Activated T-helper 17 cell treated with anti-CD3 and anti-CD28 coated beads, Interleukin-2, amount 50 U/mL, for 72 hours (primary cell): ENCODE measurements around the gene GSPT2. TPM values are rescaled to one million over a fixed set of nuclear protein-coding genes. Genes with fewer than 3 reads are reported as not detected.
A peak's percentile ranks its signal among the peaks of the same experiment; 100 is the strongest.
"Not testable (repeated sequence)": the region's sequence is repeated elsewhere in the genome, so short reads cannot be mapped to it uniquely, and the experiment has no call there.

Source experiments
- ATAC-seq: fragments of 150-1000 bp; cut with Tn5 transposase; replicated peaks from 2 replicates; pipeline ENCODE4 v1.10.0; 2021; ENCODE audit warnings: mild to moderate bottlenecking, moderate library complexity
- H3K27ac Mint-ChIP-seq: one replicate; pipeline ENCODE4 v1.8.0; 2022; ENCODE audit warnings: mixed read lengths
- H3K27me3 Mint-ChIP-seq: one replicate; pipeline ENCODE4 v1.8.0; 2022; ENCODE audit warnings: mixed read lengths
- H3K36me3 Mint-ChIP-seq: one replicate; pipeline ENCODE4 v1.8.0; 2022; ENCODE audit warnings: low read depth, mild to moderate bottlenecking, mixed read lengths
- H3K4me1 Mint-ChIP-seq: one replicate; pipeline ENCODE4 v1.8.0; 2022; ENCODE audit warnings: mixed read lengths
- H3K4me3 Mint-ChIP-seq: one replicate; pipeline ENCODE4 v1.8.0; 2022; ENCODE audit warnings: mild to moderate bottlenecking, mixed read lengths
- H3K9me3 Mint-ChIP-seq: one replicate; pipeline ENCODE4 v1.8.0; 2022; ENCODE audit warnings: mixed read lengths
- total RNA-seq, 2 donors: library from RNA; stranded (reverse); gene quantifications; one replicate each; pipeline ENCODE4 v1.2.3, GENCODE V29; 2022

Gene GSPT2
- total RNA-seq = 1 to 10 TPM; 8.0 to 9.1 TPM

DNA sequence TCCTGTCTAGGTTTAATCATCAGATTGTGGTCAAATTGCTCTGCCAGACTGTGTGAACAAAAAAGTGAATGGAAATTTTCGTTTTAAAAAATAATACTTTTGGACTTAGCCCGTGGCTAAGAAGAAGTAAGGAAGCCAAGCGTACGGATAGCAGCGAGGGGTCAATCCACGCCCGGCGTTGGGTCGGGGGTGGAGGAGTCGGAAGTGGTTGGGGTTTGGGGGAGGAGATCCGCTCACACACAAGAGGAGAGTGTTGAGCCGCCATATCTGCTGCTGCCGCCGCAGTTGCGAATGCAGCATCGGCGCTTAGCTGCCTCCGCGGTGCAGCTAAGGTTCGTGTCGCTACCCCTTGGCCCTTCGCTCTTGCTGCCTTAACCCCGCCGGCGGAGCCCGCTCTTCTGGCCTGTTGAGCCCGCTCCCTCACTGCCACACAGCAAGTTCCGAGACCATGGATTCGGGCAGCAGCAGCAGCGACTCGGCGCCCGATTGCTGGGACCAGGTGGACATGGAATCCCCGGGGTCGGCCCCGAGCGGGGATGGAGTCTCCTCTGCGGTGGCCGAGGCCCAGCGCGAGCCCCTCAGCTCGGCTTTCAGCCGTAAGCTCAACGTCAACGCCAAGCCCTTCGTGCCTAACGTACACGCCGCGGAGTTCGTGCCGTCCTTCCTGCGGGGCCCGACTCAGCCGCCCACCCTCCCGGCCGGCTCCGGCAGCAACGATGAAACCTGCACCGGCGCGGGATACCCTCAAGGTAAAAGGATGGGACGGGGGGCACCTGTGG lies at the start of gene GSPT2:
TSS of gene GSPT2 (plus strand) at position 264 of the 779 bp plus-strand sequence. CDS start at position 449, 185 bp downstream.
- ATAC-seq = peak; percentile 99
- Mint-ChIP-seq H3K27ac (peak within 1 kb of the TSS; percentile 86), H3K4me1 (peaks cover 4% of the 10 kb centered on the region), H3K27me3 (no peaks in the 10 kb centered on the region), H3K36me3 (peaks cover 21% of the 10 kb centered on the region), H3K9me3 (peaks cover 8% of the 10 kb centered on the region), H3K4me3 (peak within 1 kb of the TSS; percentile 88)

DNA sequence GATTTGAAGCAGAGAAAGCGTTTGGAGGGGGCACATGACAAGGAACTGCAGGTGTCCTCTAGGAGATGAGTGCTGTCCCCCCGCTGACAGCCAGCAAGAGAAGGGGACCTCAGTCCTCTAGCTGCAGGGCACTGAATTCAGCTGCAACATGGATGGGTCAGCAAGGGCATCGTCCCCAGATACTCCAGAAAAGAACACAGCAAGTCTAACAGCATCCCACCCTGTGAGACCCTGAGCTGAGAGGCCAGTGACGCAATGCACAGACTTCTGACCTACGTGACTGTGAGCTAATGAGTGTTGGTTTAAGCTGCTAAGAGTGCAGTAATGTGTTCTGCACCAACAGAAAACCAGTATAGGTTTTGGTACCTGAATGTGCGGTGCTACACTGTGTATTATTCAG lies 49.0 kb upstream of the GSPT2 start:
- Mint-ChIP-seq H3K4me1 (no peaks in the 10 kb centered on the region), H3K4me3 (no peak overlapping the region), H3K27me3 (peaks cover 18% of the 10 kb centered on the region), H3K9me3 (no peaks in the 10 kb centered on the region), H3K27ac (no peak overlapping the region), H3K36me3 (no peaks in the 10 kb centered on the region)
- ATAC-seq = no peak

DNA sequence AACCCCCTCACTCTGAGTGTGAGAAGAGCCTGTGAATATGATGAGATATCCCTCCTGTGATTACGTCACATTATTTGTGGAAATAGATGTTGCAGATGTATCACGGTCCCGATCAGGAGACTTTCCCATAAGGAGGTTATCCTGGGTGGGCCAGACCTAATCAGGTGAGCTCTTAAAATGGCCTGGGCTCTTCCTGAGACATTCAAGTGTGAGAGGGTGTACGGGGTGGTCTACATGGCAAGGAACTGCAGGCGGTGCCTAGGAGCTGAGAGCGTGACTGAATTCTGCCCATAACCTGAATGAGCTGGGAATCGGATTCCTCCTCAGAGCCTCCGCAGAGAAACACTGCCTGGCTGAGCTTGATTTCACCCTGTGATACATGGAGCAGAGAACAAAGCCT lies 45.8 kb upstream of the GSPT2 start:
- H3K27ac Mint-ChIP-seq = no peak overlapping the region

DNA sequence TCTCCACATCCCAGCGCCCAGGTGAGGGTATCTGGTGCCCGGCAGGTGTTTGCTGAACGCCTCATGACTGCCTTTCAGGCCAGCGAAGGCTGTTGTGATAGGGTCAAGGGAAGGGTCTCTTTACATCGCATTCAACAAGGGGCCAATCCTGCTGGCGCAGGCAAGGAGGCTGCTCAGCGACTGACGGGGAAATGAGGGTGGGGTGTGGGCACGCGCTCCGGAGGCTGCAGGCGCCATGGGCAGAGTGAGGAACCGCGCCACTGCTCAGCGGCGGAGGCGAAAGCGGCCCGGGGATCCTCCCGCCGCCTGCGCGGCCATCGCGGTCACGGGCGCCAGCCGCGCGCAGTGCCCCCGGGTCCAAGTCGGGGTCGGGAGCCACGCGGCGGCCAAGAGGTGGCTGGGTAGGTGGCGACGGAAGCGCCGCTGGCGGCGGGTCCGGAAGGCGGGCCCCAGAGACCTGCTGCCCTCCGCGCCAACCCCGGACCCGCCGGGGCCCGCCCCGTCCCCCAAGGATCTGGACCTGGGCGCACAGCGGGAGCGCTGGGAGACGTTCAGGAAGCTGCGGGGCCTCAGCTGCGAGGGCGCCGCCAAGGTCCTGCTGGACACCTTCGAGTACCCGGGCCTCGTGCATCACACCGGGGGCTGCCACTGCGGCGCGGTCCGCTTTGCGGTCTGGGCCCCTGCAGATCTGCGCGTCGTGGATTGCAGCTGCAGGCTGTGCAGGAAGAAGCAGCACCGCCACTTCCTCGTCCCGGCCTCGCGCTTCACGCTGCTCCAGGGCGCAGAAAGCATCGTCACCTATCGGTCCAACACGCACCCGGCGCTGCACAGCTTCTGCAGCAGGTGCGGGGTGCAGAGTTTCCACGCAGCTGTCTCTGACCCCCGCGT lies 32.7 kb upstream of the GSPT2 start, which contains the start of gene CENPVL1:
TSS of gene CENPVL1 (plus strand) at position 236 of the 888 bp plus-strand sequence. CDS start at position 236, 0 bp downstream.
- H3K36me3 Mint-ChIP-seq, H3K4me3 Mint-ChIP-seq, H3K9me3 Mint-ChIP-seq, H3K27ac Mint-ChIP-seq, H3K4me1 Mint-ChIP-seq, ATAC-seq, H3K27me3 Mint-ChIP-seq: not testable (repeated sequence)

More for the DNA sequence above, 45.8 kb upstream of the GSPT2 start:
- H3K4me1 Mint-ChIP-seq = no peaks in the 10 kb centered on the region
- H3K9me3 Mint-ChIP-seq = no peaks in the 10 kb centered on the region
- no peak overlapping the region for H3K4me3 Mint-ChIP-seq
- H3K36me3 Mint-ChIP-seq = no peaks in the 10 kb centered on the region
- no peak for ATAC-seq
- peaks cover 18% of the 10 kb centered on the region for H3K27me3 Mint-ChIP-seq

DNA sequence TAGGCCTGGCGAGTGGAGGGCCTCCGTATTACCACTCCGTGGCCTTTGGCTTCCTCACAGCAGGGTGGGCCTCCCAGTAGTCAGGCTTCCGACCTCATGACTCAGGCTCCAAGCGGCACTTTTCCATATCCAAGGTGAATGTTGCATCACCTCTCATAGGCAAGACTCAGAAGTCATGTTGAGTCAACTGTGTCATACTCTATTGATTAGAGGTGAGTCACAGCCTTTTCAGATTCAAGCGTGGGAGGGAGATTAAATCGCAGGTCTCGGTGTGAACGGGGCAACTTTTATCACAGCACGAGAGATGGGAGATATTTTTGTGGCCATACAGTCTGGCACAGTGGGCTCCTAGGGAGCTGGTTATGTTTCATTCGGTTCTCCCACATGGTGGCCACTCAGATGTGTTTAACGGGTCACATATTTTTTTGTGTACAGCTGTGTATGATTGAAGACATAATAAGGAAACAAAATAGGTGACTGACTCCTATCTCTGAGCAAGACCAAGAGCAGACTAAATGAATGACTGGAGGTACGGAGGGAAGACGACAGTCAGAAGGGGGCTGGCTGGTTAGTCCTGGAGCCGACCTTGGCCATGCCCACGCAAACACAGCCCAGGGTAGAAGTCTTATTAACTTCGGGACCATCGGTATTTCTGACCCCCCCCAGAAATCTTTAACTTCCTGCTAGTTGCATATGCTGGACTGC lies 30.1 kb upstream of the GSPT2 start:
- not testable (repeated sequence) for H3K4me3 Mint-ChIP-seq, H3K27me3 Mint-ChIP-seq, H3K4me1 Mint-ChIP-seq, H3K36me3 Mint-ChIP-seq, H3K9me3 Mint-ChIP-seq, H3K27ac Mint-ChIP-seq
- ATAC-seq = peak; percentile 75

DNA sequence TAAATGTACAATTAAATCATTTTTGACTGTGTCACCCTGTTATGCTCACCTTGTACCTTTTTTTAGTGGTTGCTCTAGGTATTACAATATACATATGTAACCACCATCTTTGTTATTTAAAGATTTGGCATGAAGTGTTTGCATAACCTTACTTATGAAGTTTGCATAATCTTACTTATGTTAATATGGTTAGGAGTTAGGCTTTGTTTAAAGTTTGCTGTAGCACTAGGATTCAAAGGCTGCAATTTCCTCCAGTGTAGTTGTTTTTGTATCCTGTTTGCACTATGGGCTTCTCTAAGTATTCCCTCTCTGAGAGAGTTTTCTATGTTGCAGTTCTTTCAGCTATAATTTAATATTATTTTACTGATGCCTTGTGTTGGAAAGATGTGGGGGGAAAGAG lies 15.0 kb upstream of the GSPT2 start:
- Mint-ChIP-seq H3K27ac (no peak overlapping the region), H3K4me3 (no peak overlapping the region), H3K4me1 (no peaks in the 10 kb centered on the region), H3K9me3 (no peaks in the 10 kb centered on the region), H3K36me3 (no peaks in the 10 kb centered on the region), H3K27me3 (no peaks in the 10 kb centered on the region)
- ATAC-seq = no peak

DNA sequence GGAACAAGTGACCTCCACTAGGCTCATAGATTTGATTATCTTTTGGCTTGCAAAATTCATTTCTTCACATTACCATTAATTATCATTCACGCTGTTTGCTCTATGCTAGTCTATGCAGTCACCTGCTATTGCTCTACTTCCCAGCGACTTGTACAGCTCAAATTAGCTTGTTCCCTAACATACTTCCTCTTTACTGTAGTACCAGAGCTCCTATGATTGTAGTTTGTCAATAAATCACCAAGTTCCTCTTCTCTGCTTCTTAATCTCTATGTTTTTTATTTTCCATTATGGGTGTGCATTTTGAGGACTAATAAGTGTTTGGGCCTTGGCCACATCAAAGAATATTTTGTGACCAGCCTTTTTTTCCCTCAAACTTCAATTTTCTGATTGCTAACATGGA lies 6.2 kb upstream of the GSPT2 start:
- no peaks in the 10 kb centered on the region for H3K4me1 Mint-ChIP-seq
- H3K27ac Mint-ChIP-seq = no peak overlapping the region
- no peaks in the 10 kb centered on the region for H3K9me3 Mint-ChIP-seq
- H3K27me3 Mint-ChIP-seq = peaks cover 19% of the 10 kb centered on the region
- no peaks in the 10 kb centered on the region for H3K36me3 Mint-ChIP-seq
- H3K4me3 Mint-ChIP-seq = no peak overlapping the region
- no peak for ATAC-seq

DNA sequence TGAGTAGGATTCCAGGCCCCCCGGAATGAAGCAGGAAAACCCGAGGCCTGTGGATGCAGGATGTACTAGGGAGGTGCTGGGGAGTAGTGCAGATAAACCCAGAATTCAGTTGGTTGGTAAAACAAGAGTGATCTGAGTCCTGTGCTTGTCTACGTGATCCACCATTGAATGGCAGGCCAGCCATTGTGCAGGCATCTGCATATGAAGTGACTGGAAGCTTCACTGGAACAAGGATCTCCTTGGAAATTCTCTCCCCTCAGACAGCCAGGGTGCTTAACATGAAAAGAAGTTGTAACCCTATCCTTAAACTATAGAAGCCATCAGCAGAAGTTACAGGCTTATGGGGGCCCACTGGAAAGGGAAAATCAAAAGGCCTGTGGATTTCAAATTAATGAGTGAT lies 656 bp upstream of the GSPT2 start:
- peaks cover 8% of the 10 kb centered on the region for H3K9me3 Mint-ChIP-seq
- H3K4me1 Mint-ChIP-seq = peaks cover 4% of the 10 kb centered on the region
- no peak for ATAC-seq

DNA sequence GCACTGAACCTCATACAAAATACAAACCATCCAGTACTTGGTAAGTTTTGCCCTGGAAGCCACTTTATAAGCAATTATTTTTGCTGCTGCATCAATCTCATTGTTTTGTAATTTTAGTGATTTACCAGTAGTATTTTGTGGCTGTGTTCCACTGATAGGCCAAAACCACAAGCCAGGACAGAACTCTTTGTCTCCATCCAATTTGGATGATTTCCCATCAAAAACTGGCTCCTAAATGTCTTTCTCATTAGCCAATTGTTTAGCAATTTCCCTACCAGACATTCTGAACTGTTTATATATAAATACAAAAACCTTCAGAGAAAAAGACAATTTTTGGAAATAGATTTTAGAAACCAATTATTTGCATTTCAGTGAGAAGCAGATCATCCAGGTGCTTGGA lies 4.4 kb downstream of the GSPT2 start:
- Mint-ChIP-seq H3K4me1 (peaks cover 4% of the 10 kb centered on the region), H3K4me3 (no peak overlapping the region), H3K9me3 (peaks cover 8% of the 10 kb centered on the region), H3K27ac (no peak overlapping the region), H3K36me3 (peaks cover 21% of the 10 kb centered on the region), H3K27me3 (no peaks in the 10 kb centered on the region)
- no peak for ATAC-seq

More for the DNA sequence above, 656 bp upstream of the GSPT2 start:
- peak overlapping the region; percentile 86 for H3K27ac Mint-ChIP-seq
- peak overlapping the region; percentile 88 for H3K4me3 Mint-ChIP-seq
- H3K36me3 Mint-ChIP-seq = peaks cover 21% of the 10 kb centered on the region
- peaks cover 5% of the 10 kb centered on the region for H3K27me3 Mint-ChIP-seq

DNA sequence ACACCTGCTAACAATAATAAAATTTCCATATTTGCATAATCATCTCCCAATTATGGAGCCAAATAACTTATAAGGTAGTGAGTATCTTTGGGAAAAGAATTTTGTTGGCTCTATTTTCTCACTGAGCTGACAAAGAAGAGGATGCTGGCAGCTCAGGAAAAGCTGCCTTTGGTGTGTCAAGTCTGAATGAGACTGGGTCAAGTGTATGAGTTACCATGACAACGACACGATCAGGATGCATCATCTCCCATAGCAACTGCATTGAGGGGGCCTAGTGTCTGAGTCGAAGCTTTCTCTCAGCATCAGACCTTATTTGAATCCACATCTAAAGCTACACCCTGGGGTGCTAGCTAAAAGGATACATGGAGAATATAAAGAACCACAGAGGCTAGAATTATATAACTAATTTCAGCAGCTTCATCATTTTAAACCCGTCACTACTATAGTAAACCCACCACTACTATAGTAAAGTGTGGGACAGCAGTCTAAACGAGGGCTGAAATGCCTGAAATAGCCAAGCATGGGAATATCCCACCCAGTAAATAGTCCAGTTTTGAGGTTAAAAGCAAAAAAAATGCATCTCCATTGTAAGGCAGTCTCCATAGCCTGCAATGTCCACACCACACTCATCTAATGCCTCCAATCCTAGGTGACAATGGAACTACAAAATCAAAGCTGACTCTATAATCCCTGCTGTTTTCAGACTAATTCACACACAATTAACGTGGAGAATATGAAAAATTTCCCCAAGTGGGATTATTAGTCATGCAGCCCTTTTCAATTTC lies 16.0 kb downstream of the GSPT2 start:
- Mint-ChIP-seq H3K4me1 (no peaks in the 10 kb centered on the region), H3K4me3 (no peak overlapping the region), H3K27ac (no peak overlapping the region), H3K9me3 (no peaks in the 10 kb centered on the region), H3K27me3 (no peaks in the 10 kb centered on the region), H3K36me3 (no peaks in the 10 kb centered on the region)
- ATAC-seq = no peak

DNA sequence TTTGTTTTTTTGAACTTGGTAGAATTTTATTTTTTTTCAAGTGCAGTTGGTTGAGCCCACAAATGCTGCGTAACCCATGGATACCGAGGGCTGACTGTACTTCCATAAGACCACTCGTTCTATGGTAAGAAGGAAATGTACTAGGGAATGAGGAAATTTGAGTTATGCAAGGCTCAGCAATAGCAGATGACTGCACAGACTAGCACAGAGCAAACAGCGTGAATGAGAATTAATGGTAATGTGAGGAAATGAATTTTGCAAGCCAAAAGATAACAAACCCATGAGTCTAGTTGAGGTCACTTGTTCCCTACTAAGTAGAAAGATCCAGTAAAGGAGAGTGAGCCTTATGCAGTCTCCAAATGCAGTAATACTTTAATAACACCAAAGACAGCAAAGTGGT lies 17.4 kb downstream of the GSPT2 start:
- ATAC-seq = no peak
- no peak overlapping the region for H3K4me3 Mint-ChIP-seq
- H3K36me3 Mint-ChIP-seq = no peaks in the 10 kb centered on the region
- H3K27ac Mint-ChIP-seq = no peak overlapping the region
- H3K27me3 Mint-ChIP-seq = peaks cover 1% of the 10 kb centered on the region
- H3K9me3 Mint-ChIP-seq = no peaks in the 10 kb centered on the region
- no peaks in the 10 kb centered on the region for H3K4me1 Mint-ChIP-seq

DNA sequence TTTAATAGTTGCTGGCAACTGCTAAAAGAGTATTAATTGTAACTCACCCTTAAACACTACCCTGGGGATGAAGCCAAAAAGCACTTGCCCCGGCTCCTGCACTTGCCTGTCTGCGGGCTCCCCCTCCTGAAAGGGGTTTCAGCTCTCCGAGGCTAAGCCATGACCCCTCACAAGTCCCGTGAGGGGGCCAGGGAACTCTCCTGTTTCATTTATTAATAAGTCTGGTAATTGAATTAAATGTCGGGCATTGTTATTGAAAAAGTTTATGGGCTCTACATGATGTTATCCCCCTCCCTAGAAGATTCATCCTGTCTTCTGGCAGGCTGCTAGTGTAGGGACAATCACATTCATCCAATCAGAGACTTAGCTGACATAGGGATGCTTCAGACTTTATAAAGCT lies 23.3 kb downstream of the GSPT2 start:
- Mint-ChIP-seq H3K27ac (no peak overlapping the region), H3K4me3 (no peak overlapping the region), H3K36me3 (no peaks in the 10 kb centered on the region), H3K27me3 (peaks cover 3% of the 10 kb centered on the region), H3K9me3 (no peaks in the 10 kb centered on the region), H3K4me1 (no peaks in the 10 kb centered on the region)
- no peak for ATAC-seq

DNA sequence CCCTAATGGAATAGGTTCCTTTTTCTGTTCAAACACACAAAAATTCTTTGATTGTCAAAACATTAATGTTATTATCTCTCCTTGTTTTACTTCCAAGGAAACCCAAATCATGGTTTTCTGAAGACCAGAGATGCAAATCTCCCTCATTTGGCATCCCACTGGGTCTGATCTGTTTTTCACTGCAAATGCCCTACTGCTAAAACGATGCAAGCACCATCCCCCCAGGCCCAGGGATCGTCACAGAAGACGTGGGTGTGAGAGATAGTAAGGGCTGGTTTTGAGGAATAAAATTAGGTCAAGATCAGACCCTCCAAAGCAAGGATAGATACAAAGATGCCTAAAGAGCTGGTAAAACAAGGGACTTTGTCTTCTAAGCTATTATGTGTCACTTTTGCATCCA lies 33.6 kb downstream of the GSPT2 start:
- no peaks in the 10 kb centered on the region for H3K9me3 Mint-ChIP-seq
- no peak overlapping the region for H3K4me3 Mint-ChIP-seq
- no peaks in the 10 kb centered on the region for H3K4me1 Mint-ChIP-seq
- no peak for ATAC-seq
- H3K36me3 Mint-ChIP-seq = no peaks in the 10 kb centered on the region
- H3K27ac Mint-ChIP-seq = no peak overlapping the region
- H3K27me3 Mint-ChIP-seq = no peaks in the 10 kb centered on the region

DNA sequence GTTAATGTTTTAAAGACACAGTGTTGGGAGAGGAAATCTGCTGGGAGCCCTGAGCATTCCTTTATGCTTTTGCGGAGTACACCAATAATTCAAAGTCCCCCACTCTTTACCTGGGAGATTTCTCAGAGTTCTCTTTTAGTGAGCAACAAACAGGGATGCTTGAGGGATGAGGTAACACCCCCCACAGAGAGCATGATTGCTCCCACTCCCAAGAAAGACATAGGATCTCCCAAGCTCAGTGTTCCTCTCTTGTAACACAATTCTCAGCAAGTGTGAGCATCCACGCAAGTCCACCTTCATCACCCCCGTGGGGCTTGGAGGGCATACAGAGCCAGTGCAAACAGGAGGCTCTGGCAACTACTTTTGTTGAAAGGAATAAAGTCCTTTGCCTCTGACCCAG lies 36.1 kb downstream of the GSPT2 start:
- Mint-ChIP-seq H3K9me3 (no peaks in the 10 kb centered on the region), H3K27ac (no peak overlapping the region), H3K27me3 (no peaks in the 10 kb centered on the region), H3K36me3 (no peaks in the 10 kb centered on the region), H3K4me1 (no peaks in the 10 kb centered on the region), H3K4me3 (no peak overlapping the region)
- no peak for ATAC-seq
